ENCODE measurements around the gene GRIP2. TPM values are rescaled to one million over a fixed set of nuclear protein-coding genes. Genes with fewer than 3 reads are reported as not detected.

GRIP2 gene
- total and polyA plus RNA-seq, 2 donors (not counting 3 experiments of a cell fraction or from before 2014, with no cell fraction given) = not detected

GRCh38 chr3:14574183-14574582, 34.0 kb upstream of the GRIP2 start:
- Histone ChIP-seq H3K4me3 (replicated peaks in 1 of 3; ENCODE audit: insufficient read depth in 1 of 3, low read depth in 1 of 3, low read length in 3 of 3) (no peak overlapping the region), H3K4me1 (ENCODE audit: control insufficient read depth, extremely low read depth, insufficient read depth, low read length) (no peaks in the 10 kb centered on the region), H3K9me1 (replicated peaks; ENCODE audit: control insufficient read depth, extremely low read depth, insufficient read depth, low read length) (no peaks in the 10 kb centered on the region), H3K79me2 (ENCODE audit: control insufficient read depth, insufficient read depth, low read length) (no peaks in the 10 kb centered on the region), H3K9me3 (replicated peaks; ENCODE audit: control insufficient read depth, insufficient read depth, low read length) (no peaks in the 10 kb centered on the region), H3K27me3 (ENCODE audit: control insufficient read depth in 2 of 2, insufficient read depth in 2 of 2, low read length in 2 of 2) (no peaks in the 10 kb centered on the region), H3K27ac (ENCODE audit: insufficient read depth, low read depth, low read length) (no peak overlapping the region), H3K4me2 (ENCODE audit: insufficient read depth, low read length) (no peak overlapping the region), H4K20me1 (replicated peaks; ENCODE audit: control insufficient read depth, extremely low read depth, insufficient read depth, low read length) (no peaks in the 10 kb centered on the region), H2AFZ (ENCODE audit: low read depth, low read length) (no peak overlapping the region), H3K36me3 (ENCODE audit: control insufficient read depth in 2 of 2, extremely low read depth in 1 of 2, insufficient read depth in 2 of 2, low read length in 2 of 2) (no peaks in the 10 kb centered on the region), H3K9ac (replicated peaks; ENCODE audit: extremely low read depth, insufficient read depth, low read length) (no peak overlapping the region)
- BruUV-seq (replicated peaks) = no TSS peak
- no peak for FAIRE-seq
- no peak for TF ChIP-seq MYC (IDR thresholded peaks at IDR 0.05; ENCODE audit: low read depth, low read length)
- no peak for TF ChIP-seq POLR2AphosphoS5 (IDR thresholded peaks at IDR 0.05; ENCODE audit: insufficient read depth, low read depth, low read length)
- TF ChIP-seq POLR2A (IDR thresholded peaks at IDR 0.05; ENCODE audit: low read depth, low read length) = no peak
- TF ChIP-seq GATA2 (IDR thresholded peaks at IDR 0.05; ENCODE audit: insufficient read depth, insufficient read length, low read depth, low read length) = no peak
- no peak for TF ChIP-seq JUN (IDR thresholded peaks at IDR 0.05; ENCODE audit: borderline replicate concordance, insufficient read depth, insufficient read length, low read depth)
- no peak for TF ChIP-seq MAX (IDR thresholded peaks at IDR 0.05; ENCODE audit: insufficient read depth, insufficient read length)
- no peak for TF ChIP-seq FOS (IDR thresholded peaks at IDR 0.05; ENCODE audit: borderline replicate concordance, insufficient read depth, low read length)
- no peak for TF ChIP-seq CTCF (IDR thresholded peaks at IDR 0.05; ENCODE audit: extremely low read depth in 1 of 2, insufficient read depth in 1 of 2, low read depth in 1 of 2, low read length in 2 of 2)
- TF ChIP-seq EZH2 (IDR thresholded peaks at IDR 0.05; ENCODE audit: borderline replicate concordance, low read depth, low read length, severe bottlenecking) = no peak
- ChIA-PET POLR2A (no interaction called here), CTCF (no interaction called here)
- intact Hi-C loops (cut with micrococcal nuclease) (no loop called here), dilution Hi-C loops (cut with MboI; ENCODE audit: extremely low pct_ligation_motif_present, low sequenced_read_pairs) (no loop called here)
- DNase-seq (ENCODE audit: low read depth, low spot score) = no peak

Measured in endothelial cell of umbilical vein (primary cell).